Mammary epithelial cell (primary cell): Measurements from ENCODE around the gene FCRLB.

Source experiments
- EZH2 ChIP-seq: IDR thresholded peaks from 2 replicates; pipeline ENCODE4 v1.6.1; 2012; ENCODE audit warnings: low read length, inconsistent platforms, borderline replicate concordance
- TF ChIP-seq, protein P1 (sequence below), 2 donors: IDR thresholded peaks in 1 of 2; conservative IDR thresholded peaks in 1 of 2; 2 replicates each; pipeline ENCODE4 v1.5.1; 2011 to 2012; ENCODE audit warnings: inconsistent platforms in 2 of 2, low read length in 2 of 2, mild to moderate bottlenecking in 2 of 2, control low read depth in 1 of 2, low read depth in 1 of 2; ENCODE audit not compliant: insufficient read depth in 1 of 2; ENCODE audit errors: extremely low read depth in 1 of 2

GRCh38 chr1:161678500-161678899, 42.8 kb upstream of the FCRLB start:
- TF ChIP-seq, protein P1, sequence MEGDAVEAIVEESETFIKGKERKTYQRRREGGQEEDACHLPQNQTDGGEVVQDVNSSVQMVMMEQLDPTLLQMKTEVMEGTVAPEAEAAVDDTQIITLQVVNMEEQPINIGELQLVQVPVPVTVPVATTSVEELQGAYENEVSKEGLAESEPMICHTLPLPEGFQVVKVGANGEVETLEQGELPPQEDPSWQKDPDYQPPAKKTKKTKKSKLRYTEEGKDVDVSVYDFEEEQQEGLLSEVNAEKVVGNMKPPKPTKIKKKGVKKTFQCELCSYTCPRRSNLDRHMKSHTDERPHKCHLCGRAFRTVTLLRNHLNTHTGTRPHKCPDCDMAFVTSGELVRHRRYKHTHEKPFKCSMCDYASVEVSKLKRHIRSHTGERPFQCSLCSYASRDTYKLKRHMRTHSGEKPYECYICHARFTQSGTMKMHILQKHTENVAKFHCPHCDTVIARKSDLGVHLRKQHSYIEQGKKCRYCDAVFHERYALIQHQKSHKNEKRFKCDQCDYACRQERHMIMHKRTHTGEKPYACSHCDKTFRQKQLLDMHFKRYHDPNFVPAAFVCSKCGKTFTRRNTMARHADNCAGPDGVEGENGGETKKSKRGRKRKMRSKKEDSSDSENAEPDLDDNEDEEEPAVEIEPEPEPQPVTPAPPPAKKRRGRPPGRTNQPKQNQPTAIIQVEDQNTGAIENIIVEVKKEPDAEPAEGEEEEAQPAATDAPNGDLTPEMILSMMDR (conservative IDR thresholded peaks at IDR 0.05 in 1 of 2, IDR thresholded peaks at IDR 0.05 in 1 of 2; ENCODE audit: extremely low read depth in 1 of 2, insufficient read depth in 1 of 2, low read depth in 1 of 2, low read length in 2 of 2), result no peak
- TF ChIP-seq EZH2, result no peak
